WTC11 (cell line): Measurements from ENCODE around the gene GPATCH3. TPM values are rescaled to one million over a fixed set of nuclear protein-coding genes. Genes with fewer than 3 reads are reported as not detected.

Experiments
- ATAC-seq: fragments of 200-7000 bp; cut with Tn5 transposase; 2 replicates; pipeline ENCODE4 v1.10.0; 2021; ENCODE audit warnings: mild to moderate bottlenecking, moderate library complexity
- CTCF ChIA-PET: fragments of 300-600 bp; sonication (Branson Sonifier 250); formaldehyde crosslinking; loops from one replicate; lab custom pipeline; 2021; ENCODE audit warnings: antibody characterized with exemption; lab: Charles Lee
- POLR2A ChIA-PET: fragments of 350-600 bp; sonication (Branson Sonifier 250); formaldehyde crosslinking; loops from one replicate; lab custom pipeline; 2021; ENCODE audit warnings: antibody characterized with exemption; lab: Charles Lee
- DNase-seq: peaks from one replicate; pipeline ENCODE4 v3.0.0; 2021; ENCODE audit warnings: low spot score
- H3K27ac Mint-ChIP-seq: 2 replicates; pipeline ENCODE4 v1.8.0; 2021; ENCODE audit warnings: mixed read lengths
- H3K27me3 Mint-ChIP-seq: 2 replicates; pipeline ENCODE4 v1.8.0; 2021; ENCODE audit warnings: low read depth, mild to moderate bottlenecking, moderate library complexity, mixed read lengths
- H3K36me3 Mint-ChIP-seq: 2 replicates; pipeline ENCODE4 v1.8.0; 2021; ENCODE audit warnings: mixed read lengths
- H3K4me1 Mint-ChIP-seq: 2 replicates; pipeline ENCODE4 v1.8.0; 2022; ENCODE audit warnings: mixed read lengths
- H3K4me3 Mint-ChIP-seq: 2 replicates; pipeline ENCODE4 v1.8.0; 2021; ENCODE audit warnings: mild to moderate bottlenecking, moderate library complexity, mixed read lengths
- H3K9me3 Mint-ChIP-seq: 2 replicates; pipeline ENCODE4 v1.8.0; 2021; ENCODE audit warnings: mixed read lengths
- CBFB ChIP-seq: sonication (generic); formaldehyde crosslinking; IDR thresholded peaks from 2 replicates; pipeline ENCODE4 v1.8.1; 2022; ENCODE audit warnings: mild to moderate bottlenecking, low read depth, missing genetic modification reagents
- CDX4 ChIP-seq: fragments of 250-450 bp; sonication (Bioruptor Pico); IDR thresholded peaks from 2 replicates; pipeline ENCODE4 v1.9.0; 2021; ENCODE audit warnings: moderate library complexity, mild to moderate bottlenecking, inconsistent platforms, borderline replicate concordance
- E2F1 ChIP-seq: sonication (generic); formaldehyde crosslinking; IDR thresholded peaks from 2 replicates; pipeline ENCODE4 v1.8.0; 2022; ENCODE audit warnings: mild to moderate bottlenecking, missing genetic modification reagents
- FOXP4 ChIP-seq: sonication (generic); formaldehyde crosslinking; IDR thresholded peaks from 2 replicates; pipeline ENCODE4 v1.8.0; 2022; ENCODE audit warnings: mild to moderate bottlenecking, missing genetic modification reagents
- GRHL2 ChIP-seq: fragments of 250-450 bp; sonication (Bioruptor Pico); IDR thresholded peaks from 2 replicates; pipeline ENCODE4 v1.8.0; 2022; ENCODE audit warnings: mild to moderate bottlenecking, moderate library complexity; ENCODE audit not compliant: insufficient replicate concordance, severe bottlenecking
- IRF2 ChIP-seq: sonication (generic); formaldehyde crosslinking; IDR thresholded peaks from 2 replicates; pipeline ENCODE4 v1.8.0; 2022; ENCODE audit warnings: low read depth, missing genetic modification reagents, borderline replicate concordance
- JAZF1 ChIP-seq: fragments of 250-450 bp; sonication (Bioruptor Pico); IDR thresholded peaks from 2 replicates; pipeline ENCODE4 v1.9.0; 2021; ENCODE audit warnings: moderate library complexity, mild to moderate bottlenecking, inconsistent platforms
- JUN ChIP-seq: sonication (generic); formaldehyde crosslinking; IDR thresholded peaks from 2 replicates; pipeline ENCODE4 v1.8.0; 2023; ENCODE audit warnings: mild to moderate bottlenecking, missing genetic modification reagents
- MYBL2 ChIP-seq: sonication (generic); formaldehyde crosslinking; IDR thresholded peaks from 2 replicates; pipeline ENCODE4 v1.8.1; 2023; ENCODE audit warnings: mild to moderate bottlenecking, moderate library complexity, missing genetic modification reagents
- NR1H2 ChIP-seq: sonication (generic); formaldehyde crosslinking; IDR thresholded peaks from 2 replicates; pipeline ENCODE4 v1.9.0; 2021; ENCODE audit warnings: mild to moderate bottlenecking, moderate library complexity, missing genetic modification reagents
- NR2C2 ChIP-seq: sonication (generic); formaldehyde crosslinking; IDR thresholded peaks from 2 replicates; pipeline ENCODE4 v1.8.0; 2022; ENCODE audit warnings: mild to moderate bottlenecking, missing genetic modification reagents
- NR3C1 ChIP-seq: sonication (generic); formaldehyde crosslinking; conservative IDR thresholded peaks from 2 replicates; pipeline ENCODE4 v1.8.1; 2023; ENCODE audit warnings: low read depth, mild to moderate bottlenecking, missing genetic modification reagents
- PRDM15 ChIP-seq: sonication (generic); formaldehyde crosslinking; IDR thresholded peaks from 2 replicates; pipeline ENCODE4 v1.8.0; 2022; ENCODE audit warnings: missing genetic modification reagents
- RELA ChIP-seq: sonication (generic); formaldehyde crosslinking; IDR thresholded peaks from 2 replicates; pipeline ENCODE4 v1.8.1; 2022; ENCODE audit warnings: missing genetic modification reagents, mild to moderate bottlenecking, borderline replicate concordance
- STAT6 ChIP-seq: sonication (generic); formaldehyde crosslinking; conservative IDR thresholded peaks from 2 replicates; pipeline ENCODE4 v1.8.1; 2023; ENCODE audit warnings: mild to moderate bottlenecking, low read depth, missing genetic modification reagents, moderate library complexity
- TP53 ChIP-seq: sonication (generic); formaldehyde crosslinking; IDR thresholded peaks from 2 replicates; pipeline ENCODE4 v1.8.1; 2023; ENCODE audit warnings: mild to moderate bottlenecking, missing genetic modification reagents
- USF1 ChIP-seq: sonication (generic); formaldehyde crosslinking; IDR thresholded peaks from 2 replicates; pipeline ENCODE4 v1.8.0; 2022; ENCODE audit warnings: mild to moderate bottlenecking, missing genetic modification reagents
- ZBTB21 ChIP-seq: sonication (generic); formaldehyde crosslinking; IDR thresholded peaks from 2 replicates; pipeline ENCODE4 v1.8.1; 2023; ENCODE audit warnings: mild to moderate bottlenecking, missing genetic modification reagents, borderline replicate concordance
- ZMAT4 ChIP-seq: fragments of 250-450 bp; sonication (Bioruptor Pico); IDR thresholded peaks from 2 replicates; pipeline ENCODE4 v1.9.0; 2021; ENCODE audit warnings: mild to moderate bottlenecking
- ZNF317 ChIP-seq: sonication (generic); formaldehyde crosslinking; IDR thresholded peaks from 2 replicates; pipeline ENCODE4 v1.8.1; 2023; ENCODE audit warnings: low read depth, mild to moderate bottlenecking, moderate library complexity, missing genetic modification reagents, borderline replicate concordance
- ZNF671 ChIP-seq: fragments of 250-450 bp; sonication (Bioruptor Pico); IDR thresholded peaks from 2 replicates; pipeline ENCODE4 v1.8.0; 2021; ENCODE audit warnings: mild to moderate bottlenecking
- total RNA-seq: library from RNA; stranded (reverse); gene quantifications from 3 replicates; pipeline ENCODE4 v1.2.3, GENCODE V29; 2021

The GPATCH3 gene
- total RNA-seq, 1 experiment from 2014 or later, result 19.2 TPM

GRCh38 chr1:26852701-26853100 is 47.6 kb downstream of the GPATCH3 start (continued):
- no peak for TF ChIP-seq CBFB (CRISPR knock-in tag)
- TF ChIP-seq RELA (CRISPR knock-in tag), result no peak
- no peak for TF ChIP-seq NR3C1
- TF ChIP-seq JUN (CRISPR knock-in tag), result no peak
- TF ChIP-seq TP53 (CRISPR knock-in tag), result no peak
- TF ChIP-seq ZBTB21 (CRISPR knock-in tag), result no peak
- TF ChIP-seq, all 79 proteins: peak for 0

GRCh38 chr1:26851106-26851684 is 49.1 kb downstream of the GPATCH3 start:
- ChIA-PET CTCF (interaction anchor here (1.3 kb wide), 1 partner anchor 267 kb away, joined by 3 read pairs; no protein-coding TSS in a partner anchor), POLR2A (no interaction called here)
- no peak; the same call in 1 of the 2 replicates for ATAC-seq

More at GRCh38 chr1:26851106-26851684, 49.1 kb downstream of the GPATCH3 start:
- Mint-ChIP-seq H3K4me1 (0 out of 2 replicates have a peak, but pooled peaks cover 4% of the 10 kb centered on the region), H3K4me3 (no peak overlapping the region), H3K27ac (no peak overlapping the region; the same call in 1 of the 2 replicates), H3K27me3 (no peaks in the 10 kb centered on the region)
- no peak for TF ChIP-seq E2F1
- no peak for TF ChIP-seq GRHL2 (CRISPR knock-in tag)
- no peak for TF ChIP-seq ZNF671
- TF ChIP-seq NR2C2, result no peak
- TF ChIP-seq IRF2 (CRISPR knock-in tag), result no peak
- TF ChIP-seq ZNF317 (CRISPR knock-in tag), result no peak
- TF ChIP-seq JAZF1 (CRISPR knock-in tag), result no peak
- no peak for TF ChIP-seq NR1H2 (CRISPR knock-in tag)
- TF ChIP-seq STAT6, result no peak
- no peak for TF ChIP-seq FOXP4
- TF ChIP-seq CDX4 (CRISPR knock-in tag), result no peak
- TF ChIP-seq MYBL2 (CRISPR knock-in tag), result no peak
- TF ChIP-seq PRDM15 (CRISPR knock-in tag), result no peak
- TF ChIP-seq ZMAT4 (CRISPR knock-in tag), result no peak
- TF ChIP-seq USF1 (CRISPR knock-in tag), result no peak
- TF ChIP-seq, all 79 proteins: peak for 0
- no peak for DNase-seq
- Mint-ChIP-seq H3K36me3 (peaks cover 47% of the 10 kb centered on the region), H3K9me3 (no peaks in the 10 kb centered on the region)
